ENCODE measurements around the gene ACVR1.
A peak's percentile ranks its signal among the peaks of the same experiment; 100 is the strongest.

Gene ACVR1

GRCh38 chr2:157835425-157835824 lies 40.7 kb downstream of the ACVR1 start:
- no peak for DNase-seq (ENCODE audit: low read depth)
- TF ChIP-seq, protein P1, sequence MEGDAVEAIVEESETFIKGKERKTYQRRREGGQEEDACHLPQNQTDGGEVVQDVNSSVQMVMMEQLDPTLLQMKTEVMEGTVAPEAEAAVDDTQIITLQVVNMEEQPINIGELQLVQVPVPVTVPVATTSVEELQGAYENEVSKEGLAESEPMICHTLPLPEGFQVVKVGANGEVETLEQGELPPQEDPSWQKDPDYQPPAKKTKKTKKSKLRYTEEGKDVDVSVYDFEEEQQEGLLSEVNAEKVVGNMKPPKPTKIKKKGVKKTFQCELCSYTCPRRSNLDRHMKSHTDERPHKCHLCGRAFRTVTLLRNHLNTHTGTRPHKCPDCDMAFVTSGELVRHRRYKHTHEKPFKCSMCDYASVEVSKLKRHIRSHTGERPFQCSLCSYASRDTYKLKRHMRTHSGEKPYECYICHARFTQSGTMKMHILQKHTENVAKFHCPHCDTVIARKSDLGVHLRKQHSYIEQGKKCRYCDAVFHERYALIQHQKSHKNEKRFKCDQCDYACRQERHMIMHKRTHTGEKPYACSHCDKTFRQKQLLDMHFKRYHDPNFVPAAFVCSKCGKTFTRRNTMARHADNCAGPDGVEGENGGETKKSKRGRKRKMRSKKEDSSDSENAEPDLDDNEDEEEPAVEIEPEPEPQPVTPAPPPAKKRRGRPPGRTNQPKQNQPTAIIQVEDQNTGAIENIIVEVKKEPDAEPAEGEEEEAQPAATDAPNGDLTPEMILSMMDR (conservative IDR thresholded peaks at IDR 0.05; ENCODE audit: low read depth, low read length): no peak
- H3K4me3 ChIP-seq (ENCODE audit: low read depth, low read length): no peak overlapping the region

DNA sequence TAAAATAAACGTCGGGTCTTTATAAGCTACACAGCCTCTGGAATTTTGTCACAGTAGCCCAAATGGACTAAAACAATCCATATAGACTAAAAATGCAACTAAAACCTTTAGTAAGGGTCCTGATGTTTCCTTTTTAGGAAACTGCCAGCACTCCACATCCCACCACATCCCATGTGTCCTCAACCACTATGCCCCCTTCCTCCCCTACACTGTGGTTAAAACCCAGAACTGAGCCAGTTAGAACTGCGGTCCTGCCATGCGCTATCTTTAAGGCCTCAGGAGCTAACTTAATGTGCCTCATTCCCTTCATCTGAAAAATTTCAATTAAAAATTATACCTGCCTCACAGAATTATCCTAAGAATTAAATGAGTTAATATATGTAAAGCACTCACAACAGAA lies 41.1 kb downstream of the ACVR1 start:
- TF ChIP-seq, protein P1 (conservative IDR thresholded peaks at IDR 0.05; ENCODE audit: low read depth, low read length): no peak
- no peak overlapping the region for H3K4me3 ChIP-seq (ENCODE audit: low read depth, low read length)
- no peak for DNase-seq (ENCODE audit: low read depth)

- H3K4me3 ChIP-seq (ENCODE audit: low read depth, low read length): no peak overlapping the region
- TF ChIP-seq, protein P1 (conservative IDR thresholded peaks at IDR 0.05; ENCODE audit: low read depth, low read length): no peak
- no peak for DNase-seq (ENCODE audit: low read depth)
Observed at GRCh38 chr2:157833721-157834120, 42.4 kb downstream of the ACVR1 start.

- H3K4me3 ChIP-seq (ENCODE audit: low read depth, low read length): no peak overlapping the region
- peak; percentile 42 for DNase-seq (ENCODE audit: low read depth)
- TF ChIP-seq, protein P1 (conservative IDR thresholded peaks at IDR 0.05; ENCODE audit: low read depth, low read length): no peak
Observed at GRCh38 chr2:157831573-157832315, 44.4 kb downstream of the ACVR1 start.

DNA sequence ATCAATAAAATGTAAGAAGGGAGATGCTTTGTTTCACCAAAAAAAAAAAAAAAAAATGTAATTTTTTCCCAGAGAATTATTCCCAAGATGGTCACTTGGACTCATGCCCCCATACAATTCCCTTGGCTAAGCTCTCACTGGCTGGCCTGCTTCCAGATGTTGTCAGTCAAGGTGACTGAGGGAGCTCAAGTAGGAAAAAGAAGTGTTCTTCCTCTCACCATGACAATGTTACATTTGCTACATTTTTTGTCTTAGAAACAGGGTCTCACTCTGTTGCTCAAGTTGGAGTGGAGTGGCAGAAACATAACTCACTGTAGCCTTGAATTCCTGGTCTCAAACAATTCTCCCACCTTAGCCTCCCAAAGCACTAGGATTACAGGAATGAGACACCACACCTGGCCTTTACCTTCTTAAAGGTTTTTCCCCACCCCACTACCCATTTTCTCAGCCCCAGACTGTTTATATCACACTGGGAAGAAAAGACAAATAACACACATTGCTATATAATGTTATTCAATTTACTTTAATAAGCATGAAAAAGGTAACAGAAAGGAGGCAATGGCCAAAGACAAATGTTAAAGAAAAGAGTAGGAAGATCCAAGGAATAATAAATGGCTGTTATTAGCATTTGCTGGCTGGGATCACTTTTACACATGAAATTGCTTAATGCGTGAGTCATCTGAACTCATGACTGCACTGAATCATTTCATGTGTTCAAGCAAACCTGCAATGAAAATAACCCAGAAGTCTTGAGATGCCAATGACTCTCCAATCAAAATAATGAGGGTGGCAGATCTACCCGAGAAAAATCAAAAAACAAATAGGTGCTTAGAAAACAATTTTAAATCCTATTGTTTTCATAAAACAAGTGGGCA lies 45.2 kb downstream of the ACVR1 start:
- peak; percentile 97 for DNase-seq (ENCODE audit: low read depth)

DNA sequence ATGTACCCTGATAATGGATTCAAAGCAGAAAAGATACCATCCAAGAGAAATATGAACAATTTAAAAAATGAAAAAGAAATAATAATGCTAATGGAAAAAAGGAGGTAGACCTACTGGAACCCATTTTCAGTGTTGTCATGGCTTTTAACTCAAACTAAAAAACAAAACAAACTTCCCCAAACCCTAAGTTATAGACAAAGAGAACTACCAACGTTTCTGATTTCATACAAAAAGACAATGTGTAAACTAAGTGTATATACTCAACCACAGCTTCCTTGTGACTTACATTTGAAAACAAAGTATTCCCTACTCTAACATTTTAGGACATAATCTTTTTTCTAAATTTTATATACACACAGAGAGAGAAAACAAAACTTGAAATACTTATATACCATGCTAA lies 45.9 kb downstream of the ACVR1 start:
- H3K4me3 ChIP-seq (ENCODE audit: low read depth, low read length): no peak overlapping the region
- DNase-seq (ENCODE audit: low read depth): no peak
- TF ChIP-seq, protein P1 (conservative IDR thresholded peaks at IDR 0.05; ENCODE audit: low read depth, low read length): no peak

More for the DNA sequence above, 45.2 kb downstream of the ACVR1 start:
- TF ChIP-seq, protein P1 (conservative IDR thresholded peaks at IDR 0.05; ENCODE audit: low read depth, low read length): no peak
- H3K4me3 ChIP-seq (ENCODE audit: low read depth, low read length): no peak overlapping the region
